Measurements from ENCODE around the gene NME7.

Gene NME7

GRCh38 chr1:169121146-169121923 lies 246.3 kb downstream of the NME7 start:
- DNase-seq = no peak

- no peak for DNase-seq
These were observed 247.5 kb downstream of the NME7 start for GRCh38 chr1:169120066-169120465.

- no peak for DNase-seq
These were observed 248.2 kb downstream of the NME7 start for GRCh38 chr1:169119405-169119804.

- DNase-seq = no peak
These were observed 249.4 kb downstream of the NME7 start for GRCh38 chr1:169118227-169118626.

GRCh38 chr1:169117599-169117998 lies 250.0 kb downstream of the NME7 start:
- no peak for DNase-seq

- no peak for DNase-seq
These were observed 250.6 kb downstream of the NME7 start for GRCh38 chr1:169117014-169117413.

GRCh38 chr1:169115891-169116585 lies 251.6 kb downstream of the NME7 start:
- DNase-seq = peak; percentile 40 to 63 (median 60)

GRCh38 chr1:169113613-169114119 lies 253.9 kb downstream of the NME7 start:
- no peak for DNase-seq

GRCh38 chr1:169112241-169112640 lies 255.4 kb downstream of the NME7 start:
- DNase-seq = peak; percentile 38 to 64 (median 48)

GRCh38 chr1:169111472-169111871 lies 256.1 kb downstream of the NME7 start:
- DNase-seq = no peak

- peak; percentile 82 to 93 (median 88) for DNase-seq
These were observed 256.7 kb downstream of the NME7 start for GRCh38 chr1:169110689-169111447.

GRCh38 chr1:169110236-169110635 lies 257.4 kb downstream of the NME7 start:
- peak; percentile 37 to 51 (median 42) for DNase-seq

- DNase-seq = peak; percentile 72 to 93 (median 86)
These were observed 257.9 kb downstream of the NME7 start for GRCh38 chr1:169109561-169110134.

- DNase-seq = peak; percentile 63 to 75 (median 72)
These were observed 258.6 kb downstream of the NME7 start for GRCh38 chr1:169108863-169109560.

- no peak for DNase-seq
These were observed 259.4 kb downstream of the NME7 start for GRCh38 chr1:169108223-169108622.

- DNase-seq = peak; percentile 52 to 87 (median 72)
These were observed 259.9 kb downstream of the NME7 start for GRCh38 chr1:169107603-169108208.

GRCh38 chr1:169106921-169107602 lies 260.5 kb downstream of the NME7 start:
- DNase-seq = peak; percentile 35 to 64 (median 42)

- peak; percentile 92 to 96 (median 94) for DNase-seq
These were observed 261.3 kb downstream of the NME7 start, which contains the start of gene ATP1B1 for GRCh38 chr1:169106095-169106920. TSS of gene ATP1B1 (plus strand) at chr1:169106690. CDS start at chr1:169106830, 140 bp downstream.

- peak; percentile 67 to 89 (median 76) for DNase-seq
These were observed 262.0 kb downstream of the NME7 start for GRCh38 chr1:169105434-169106094.
